Activated naive CD8-positive, alpha-beta T cell treated with anti-CD3 and anti-CD28 coated beads, Interleukin-2, amount 50 U/mL, for 16 hours (primary cell): ENCODE data around the gene COL4A5.
"Not testable (repeated sequence)": the region's sequence is repeated elsewhere in the genome, so short reads cannot be mapped to it uniquely, and the experiment has no call there.

Experiments
- DNase-seq: peaks from one replicate; pipeline ENCODE4 v3.0.0-alpha.2; 2020; ENCODE audit warnings: low read depth, low spot score

Gene COL4A5

DNA sequence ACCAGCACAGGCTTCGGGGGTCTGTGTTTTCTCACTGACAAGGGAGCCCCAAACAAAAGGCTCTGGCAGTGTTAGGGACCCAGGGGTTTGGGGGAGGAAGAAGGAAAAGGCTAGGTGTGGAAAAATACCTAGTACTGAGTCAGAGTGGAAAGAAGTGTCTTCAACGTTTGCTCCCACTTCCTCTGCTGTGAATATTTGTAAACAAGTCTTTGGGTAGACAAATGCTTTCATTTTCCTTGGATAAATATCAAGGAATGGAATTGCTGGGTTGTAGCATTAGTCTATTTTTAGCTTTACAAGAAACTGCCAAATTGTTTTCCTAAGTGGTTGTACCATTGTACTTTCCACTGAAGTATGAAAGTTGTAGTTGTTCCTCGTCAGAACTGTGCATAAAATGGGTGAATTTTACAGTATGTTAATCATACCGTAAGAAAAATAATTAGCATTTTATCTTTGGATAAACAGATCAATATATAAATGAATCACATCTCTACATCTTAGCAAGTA is 17.4 kb downstream of the COL4A5 start:
- no peak for DNase-seq

DNA sequence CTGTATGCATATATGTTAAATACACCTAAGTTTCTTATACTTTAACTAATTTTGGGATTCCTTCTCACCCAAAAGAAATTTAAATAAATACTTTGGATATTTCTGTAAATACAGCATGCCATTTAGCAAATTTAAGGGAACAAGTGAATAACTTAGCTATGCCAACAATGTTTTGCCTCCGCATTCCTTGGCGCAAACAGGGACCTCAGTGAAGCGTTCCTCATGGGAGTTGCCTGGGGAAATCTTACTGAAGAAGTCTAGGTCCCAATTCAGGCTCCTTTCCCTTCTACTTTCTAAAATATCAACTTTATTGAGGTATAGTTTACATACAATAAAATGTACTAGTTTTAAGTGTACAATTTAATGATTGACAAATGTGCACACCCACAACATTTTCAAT is 25.0 kb downstream of the COL4A5 start:
- DNase-seq: no peak

DNA sequence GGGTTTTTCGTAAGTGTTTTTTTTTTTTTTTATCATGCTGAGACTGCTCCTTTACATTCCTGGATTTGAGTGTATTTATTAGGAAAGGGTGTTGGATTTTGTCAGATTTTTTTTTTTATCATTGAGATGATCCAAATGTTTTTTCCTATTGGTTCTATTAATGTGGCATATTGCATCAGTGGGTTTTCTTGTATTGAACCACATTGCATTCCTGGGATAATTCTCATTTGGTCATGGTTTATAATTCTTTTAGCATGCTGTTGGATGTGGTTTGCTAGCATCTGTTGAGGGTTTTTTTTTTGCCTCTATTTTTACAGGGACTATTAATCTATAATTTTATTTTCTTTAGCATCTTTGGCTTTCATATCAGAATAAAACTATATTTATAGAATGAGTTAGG is 28.8 kb downstream of the COL4A5 start:
- DNase-seq: no peak

DNA sequence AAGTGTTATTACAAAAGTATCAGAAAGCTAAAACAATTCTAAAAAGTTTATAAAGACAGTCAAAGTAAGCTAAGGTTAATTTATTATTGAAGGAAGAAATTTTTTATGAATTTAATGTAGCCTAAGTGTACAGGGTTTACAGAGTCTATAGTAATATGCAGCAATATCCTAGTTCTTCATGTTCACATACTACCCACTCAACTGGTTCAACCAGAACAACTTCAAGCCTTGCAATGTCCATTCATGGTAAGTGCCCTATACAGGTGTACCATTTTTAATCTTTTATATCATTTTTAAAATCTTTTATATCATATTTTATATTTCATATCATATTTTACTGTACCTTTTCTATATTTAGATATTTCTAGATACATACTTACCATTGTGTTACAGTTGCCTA is 34.3 kb downstream of the COL4A5 start:
- no peak for DNase-seq

DNA sequence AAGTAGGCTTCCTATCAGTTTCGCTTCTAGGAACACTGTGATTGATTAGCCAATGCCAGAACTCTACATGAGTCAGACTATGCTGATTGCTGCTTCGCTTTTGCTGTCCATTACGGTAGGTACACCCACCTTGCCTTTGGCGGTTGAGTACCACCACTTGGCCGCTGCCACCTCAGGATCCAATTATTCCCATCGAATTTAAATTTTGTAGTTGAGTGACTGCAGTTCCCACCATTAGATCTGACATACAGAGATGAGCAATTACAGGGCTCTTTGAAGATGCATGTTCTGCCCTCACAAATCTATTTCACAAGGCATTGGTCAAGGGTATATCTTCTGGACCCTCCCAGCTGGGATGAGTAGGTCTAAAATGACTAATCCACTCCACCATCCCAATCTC is 41.9 kb downstream of the COL4A5 start:
- DNase-seq: not testable (repeated sequence)

DNA sequence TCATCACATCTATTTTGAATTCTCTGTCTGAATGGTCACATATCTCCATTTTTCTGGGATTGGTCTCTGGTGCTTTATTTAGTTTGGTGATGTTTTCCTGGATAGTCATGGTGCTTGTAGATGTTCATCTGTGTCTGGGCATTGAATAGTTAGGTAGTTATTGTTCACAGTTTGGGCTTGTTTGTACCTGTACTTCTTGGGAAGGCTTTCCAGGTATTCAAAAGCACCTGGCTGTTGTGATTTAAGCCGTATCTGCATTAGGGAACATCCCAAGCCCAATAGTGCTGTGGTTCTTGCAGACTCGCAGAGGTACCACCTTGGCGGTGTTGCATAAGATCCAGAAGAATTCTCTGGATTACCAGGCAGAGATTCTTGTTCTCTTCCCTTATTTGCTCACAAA is 44.6 kb downstream of the COL4A5 start:
- no peak for DNase-seq

DNA sequence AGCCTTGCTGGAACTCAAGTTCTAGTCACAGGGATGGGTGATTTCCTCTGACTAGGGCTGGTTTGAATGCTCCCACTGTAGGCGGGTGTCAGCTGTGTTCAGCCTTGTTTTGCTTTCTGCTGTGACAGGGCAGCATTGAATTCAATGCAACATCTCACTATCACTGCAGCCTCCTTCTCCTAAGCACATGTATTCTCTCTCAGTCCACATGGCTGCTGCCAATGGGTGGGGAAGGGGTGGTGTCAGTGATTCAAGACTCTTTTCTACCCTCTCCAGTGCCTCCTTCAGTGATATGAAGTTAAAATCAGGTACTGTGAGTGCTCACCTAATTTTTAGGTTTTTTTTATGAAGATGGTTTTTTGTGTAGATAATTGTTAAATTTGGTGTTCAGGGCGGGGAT is 46.3 kb downstream of the COL4A5 start:
- DNase-seq: no peak

DNA sequence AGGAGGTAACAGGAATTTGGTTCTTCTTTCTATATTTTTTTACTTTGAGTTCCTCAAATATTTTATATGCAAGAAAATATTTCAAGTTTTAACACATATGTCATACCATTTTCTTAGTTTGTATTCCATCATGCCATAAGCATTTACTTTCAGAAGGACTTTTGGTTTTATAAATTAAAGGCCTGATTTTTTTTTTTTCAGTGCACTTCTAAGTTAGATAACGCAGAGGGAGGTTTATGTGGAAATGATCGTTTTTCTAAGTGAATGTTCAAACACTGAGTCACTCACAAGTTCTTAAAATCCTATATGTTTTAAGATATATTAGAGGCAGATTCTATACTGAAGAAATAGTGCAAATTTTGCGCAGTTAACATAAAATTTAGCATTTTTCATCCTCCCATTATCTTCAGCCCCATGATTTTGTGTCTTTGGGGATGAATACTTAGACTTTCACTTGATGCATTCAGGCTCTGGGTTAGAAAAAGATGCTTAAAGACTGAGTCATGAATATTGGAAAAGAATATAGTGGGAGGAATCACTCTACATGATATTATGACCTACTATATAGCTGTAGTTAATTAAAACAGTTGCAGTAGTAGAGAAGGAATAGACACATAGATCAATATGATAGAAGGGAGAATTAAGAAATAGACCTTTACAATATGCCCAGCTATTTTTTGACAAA is 54.9 kb downstream of the COL4A5 start:
- DNase-seq: no peak

DNA sequence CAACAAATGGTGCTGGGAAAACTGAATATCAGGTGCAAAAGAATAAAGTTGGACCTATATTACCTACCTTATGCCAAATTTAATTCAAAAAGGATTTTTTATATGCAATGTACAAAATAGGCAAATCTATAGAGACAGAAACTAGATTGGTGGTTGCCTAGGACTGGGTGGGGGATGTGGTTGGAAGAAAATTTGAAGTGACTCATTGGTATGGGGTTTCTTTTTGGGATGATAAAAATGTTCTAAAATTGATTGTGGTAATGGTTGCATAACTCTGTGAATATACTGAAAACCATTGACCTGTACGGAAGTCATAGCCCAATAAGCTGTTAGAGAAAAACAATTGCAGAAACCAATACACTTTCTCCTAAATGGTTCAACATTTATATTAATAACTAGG is 72.1 kb downstream of the COL4A5 start:
- DNase-seq: no peak

DNA sequence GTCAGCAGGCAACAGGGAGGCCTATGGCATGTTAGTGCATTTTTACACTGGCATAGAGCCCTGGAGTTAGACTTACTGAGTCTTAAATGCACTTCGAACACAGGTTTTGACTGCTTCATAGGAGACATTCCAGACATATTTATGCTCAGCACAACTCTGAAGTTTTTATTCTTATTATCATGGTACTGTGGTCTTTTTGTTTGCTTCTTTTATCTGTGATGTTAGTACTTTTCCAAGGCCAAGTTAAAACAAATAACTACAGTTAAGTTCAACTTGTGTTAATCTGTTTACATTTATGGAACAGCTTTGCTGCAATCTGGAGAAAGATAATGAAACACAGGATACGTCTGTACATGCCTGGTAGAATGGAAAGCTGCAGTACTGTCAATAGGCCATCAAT is 76.5 kb downstream of the COL4A5 start:
- no peak for DNase-seq

DNA sequence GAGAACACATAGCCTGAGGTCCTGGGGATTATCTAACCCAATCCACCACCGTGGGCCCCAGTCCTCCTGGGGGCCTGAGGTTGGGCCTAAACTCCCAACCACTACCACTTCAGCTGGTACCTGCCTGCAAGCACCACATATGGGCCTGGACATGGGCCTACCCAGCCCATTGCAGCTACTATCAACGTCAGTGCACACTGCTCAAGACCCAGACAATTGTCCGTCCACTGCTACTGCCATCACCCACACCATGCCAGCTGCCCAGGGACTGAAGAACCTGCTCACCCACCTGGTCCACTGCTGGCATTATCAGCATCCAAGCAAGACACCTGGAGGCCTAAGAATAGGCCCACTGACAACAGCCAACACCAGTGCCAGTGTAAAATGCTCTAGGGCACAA is 88.1 kb downstream of the COL4A5 start:
- DNase-seq: no peak

DNA sequence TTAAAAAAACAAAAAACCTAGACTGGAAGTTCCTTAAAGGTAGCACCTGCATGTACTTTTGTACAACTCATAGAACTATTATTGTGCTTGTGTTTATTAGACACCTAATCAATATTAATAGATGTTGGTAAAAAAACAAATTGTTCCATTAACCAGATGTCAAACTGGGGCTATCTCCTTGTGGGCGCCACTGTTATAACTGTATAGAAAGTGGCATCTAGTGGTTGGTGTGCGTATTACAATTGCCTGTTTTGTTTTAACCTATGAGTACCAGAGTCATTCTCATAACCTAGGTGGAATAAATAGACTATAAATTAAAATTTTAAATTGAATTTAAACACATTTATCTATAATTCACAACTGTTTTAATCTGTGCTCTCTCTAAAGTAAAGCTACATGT is 97.4 kb downstream of the COL4A5 start:
- DNase-seq: no peak

DNA sequence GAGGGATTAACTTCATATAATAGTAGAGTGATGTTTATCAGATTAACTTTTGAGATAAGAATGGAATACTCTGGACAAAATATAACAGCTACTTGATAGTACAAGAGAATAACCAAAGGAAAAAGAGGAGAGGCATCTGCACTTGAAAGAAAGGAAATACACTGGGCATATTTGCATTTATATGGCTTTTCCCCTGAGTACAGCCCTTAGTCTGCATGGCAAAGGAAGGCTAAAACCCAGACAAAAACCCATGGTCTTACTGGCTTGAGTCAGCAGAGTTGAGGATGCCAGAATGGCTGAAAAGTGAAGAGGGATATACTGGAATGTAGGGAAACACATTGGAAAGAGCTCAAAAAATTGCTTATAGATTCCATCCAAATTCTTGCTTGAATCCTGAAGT is 101.6 kb downstream of the COL4A5 start:
- DNase-seq: no peak

DNA sequence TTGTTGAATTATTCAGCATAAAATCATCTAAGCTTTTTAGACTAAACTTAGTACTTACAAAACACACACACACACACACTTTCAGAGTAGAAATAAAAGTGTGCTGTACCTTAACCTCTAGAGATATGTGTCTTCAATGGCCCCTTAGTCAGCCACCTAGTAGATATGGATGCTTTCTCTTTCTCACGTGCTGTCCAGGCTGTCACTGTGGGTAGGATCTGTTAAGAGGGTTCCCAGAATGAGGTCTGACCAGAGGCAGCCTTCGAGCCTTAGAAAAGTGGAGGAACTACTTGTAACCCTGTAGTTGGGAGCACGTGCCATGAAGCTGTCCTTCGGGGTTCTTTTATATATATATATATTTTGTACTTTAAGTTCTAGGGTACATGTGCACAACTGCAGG is 117.9 kb downstream of the COL4A5 start:
- no peak for DNase-seq

DNA sequence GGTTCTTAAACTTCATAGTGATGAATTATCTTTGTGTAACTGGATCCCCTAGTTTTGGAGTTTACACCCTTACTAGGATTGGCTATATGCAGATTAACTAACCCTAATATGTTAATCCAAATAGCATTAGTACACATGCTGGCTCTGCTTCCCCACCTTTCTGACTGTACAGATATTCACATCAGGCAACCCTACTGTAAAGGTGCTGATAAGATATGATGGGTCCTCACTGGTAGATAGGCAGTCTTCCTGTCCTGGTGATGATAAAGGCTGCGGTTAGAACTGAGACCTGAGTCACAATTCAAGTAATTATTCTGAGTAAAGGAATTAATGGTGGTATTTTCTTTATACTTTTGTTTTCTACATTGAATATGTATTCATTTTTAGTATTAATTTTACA is 118.6 kb downstream of the COL4A5 start:
- no peak for DNase-seq

DNA sequence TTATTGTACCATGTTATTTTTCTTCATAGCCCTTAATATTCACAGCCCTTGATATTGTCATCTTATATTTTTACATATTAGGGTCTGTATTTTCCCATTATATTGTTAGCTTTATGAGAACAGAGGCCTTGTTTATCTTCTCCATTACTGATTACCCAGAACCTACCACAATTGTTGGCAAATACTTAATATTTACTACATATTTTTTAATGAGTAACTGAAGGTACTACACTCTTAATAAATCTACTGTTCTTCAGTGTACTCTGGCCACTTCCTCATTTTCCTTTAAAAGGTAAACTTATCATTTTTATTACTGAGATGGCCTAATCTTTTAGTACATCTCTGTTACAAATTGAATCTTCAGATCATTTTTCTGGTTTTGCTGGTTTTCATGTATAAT is 133.5 kb downstream of the COL4A5 start:
- DNase-seq: no peak

DNA sequence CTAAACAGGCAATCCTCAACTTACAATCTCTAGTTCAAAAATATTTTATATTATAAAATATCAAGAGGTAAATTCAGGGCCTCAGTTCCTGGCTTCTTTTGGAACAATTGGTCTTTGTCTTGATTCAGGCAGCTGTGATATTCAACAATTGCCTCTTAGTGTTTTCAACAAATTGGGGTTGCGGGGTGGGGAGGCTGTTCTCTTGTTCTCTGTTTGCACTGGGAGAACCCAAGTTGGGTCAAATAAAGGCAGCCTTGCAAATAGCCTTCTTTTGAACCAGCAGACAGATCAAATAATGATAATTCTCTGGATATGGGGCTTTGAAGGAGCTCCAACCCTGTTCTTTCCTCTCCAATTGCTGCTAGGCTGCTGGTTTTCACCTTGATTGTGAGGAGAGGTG is 142.5 kb downstream of the COL4A5 start:
- no peak for DNase-seq

DNA sequence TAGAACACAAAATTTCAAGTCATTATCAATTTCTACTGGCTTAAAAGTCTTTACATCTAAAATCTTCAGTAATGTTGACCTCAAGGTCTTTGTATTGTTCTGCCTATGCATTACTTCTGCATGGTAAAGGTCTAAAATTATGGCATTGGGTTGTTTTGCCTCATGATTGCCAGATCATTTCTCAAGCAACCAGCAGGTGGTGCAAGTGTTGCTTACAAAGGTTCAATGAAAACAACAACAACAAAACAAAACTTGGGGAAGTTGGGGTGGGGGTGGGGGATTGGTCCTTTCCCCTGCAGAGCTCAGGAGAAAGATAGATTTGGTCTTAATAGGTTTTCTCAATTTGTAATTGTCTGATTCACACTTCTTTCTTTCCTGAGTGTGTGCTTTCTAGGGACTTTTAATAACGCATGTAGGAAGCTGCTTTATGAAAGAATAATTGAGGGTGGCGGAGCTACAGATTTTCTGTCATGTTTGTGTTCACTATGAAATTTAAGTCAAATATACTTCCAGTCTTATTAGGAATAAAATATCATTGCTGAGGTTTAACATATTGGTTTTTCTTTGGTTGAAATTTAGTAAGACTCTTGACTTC is 145.1 kb downstream of the COL4A5 start:
- DNase-seq: no peak

DNA sequence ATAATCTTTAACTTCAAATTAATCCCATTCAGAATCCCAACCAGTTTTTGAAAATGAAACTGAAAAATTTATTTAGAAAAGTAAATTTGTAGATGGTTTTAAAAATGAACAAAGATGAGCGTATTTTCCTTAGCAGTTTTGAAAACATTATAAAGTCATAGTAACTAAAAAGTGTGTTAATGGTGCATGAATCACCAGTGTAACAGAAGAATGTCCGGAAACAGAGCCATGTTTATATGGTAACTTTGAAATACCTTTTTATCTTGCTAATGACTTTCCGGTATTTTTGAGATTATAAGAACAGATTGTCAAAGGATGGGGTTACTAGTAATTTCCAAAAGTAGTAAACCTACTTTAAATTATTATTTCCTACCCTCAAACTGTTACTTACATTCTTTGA is 150.9 kb downstream of the COL4A5 start:
- no peak for DNase-seq

DNA sequence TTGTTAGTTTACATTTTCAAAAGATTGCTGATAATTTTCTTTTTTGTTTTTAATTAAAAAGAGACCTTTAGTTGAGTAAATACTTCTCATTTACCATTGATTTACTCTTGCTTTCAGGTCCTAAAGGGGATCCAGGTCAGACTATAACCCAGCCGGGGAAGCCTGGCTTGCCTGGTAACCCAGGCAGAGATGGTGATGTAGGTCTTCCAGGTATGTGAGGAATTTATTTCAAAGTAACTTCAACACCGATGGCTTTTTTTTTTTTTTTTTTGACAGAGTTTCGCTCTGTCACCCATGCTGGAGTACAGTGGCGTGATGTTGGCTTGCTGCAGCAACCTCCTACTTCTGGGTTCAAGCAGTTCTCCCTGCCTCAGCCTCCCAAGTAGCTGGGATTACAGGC is 161.6 kb downstream of the COL4A5 start:
- DNase-seq: no peak

DNA sequence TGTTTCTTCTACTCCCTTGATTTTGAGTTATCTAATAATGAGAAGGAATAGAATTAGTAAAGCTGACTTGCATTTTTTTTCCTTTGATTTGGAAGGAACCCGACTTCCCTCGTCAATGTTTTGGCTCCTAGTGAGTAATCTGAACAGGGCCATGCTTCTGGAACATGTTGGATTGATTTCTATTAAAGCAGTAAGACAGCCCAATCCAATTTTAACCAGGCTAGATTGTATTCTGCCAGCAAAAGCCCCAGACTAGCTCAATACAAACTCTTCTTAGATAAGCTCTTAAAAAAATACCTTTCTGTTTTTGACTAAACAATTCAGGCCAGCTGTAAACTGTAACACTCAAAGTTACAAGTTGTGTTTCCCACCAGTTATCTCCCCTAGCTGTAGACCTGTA is 170.5 kb downstream of the COL4A5 start:
- no peak for DNase-seq

DNA sequence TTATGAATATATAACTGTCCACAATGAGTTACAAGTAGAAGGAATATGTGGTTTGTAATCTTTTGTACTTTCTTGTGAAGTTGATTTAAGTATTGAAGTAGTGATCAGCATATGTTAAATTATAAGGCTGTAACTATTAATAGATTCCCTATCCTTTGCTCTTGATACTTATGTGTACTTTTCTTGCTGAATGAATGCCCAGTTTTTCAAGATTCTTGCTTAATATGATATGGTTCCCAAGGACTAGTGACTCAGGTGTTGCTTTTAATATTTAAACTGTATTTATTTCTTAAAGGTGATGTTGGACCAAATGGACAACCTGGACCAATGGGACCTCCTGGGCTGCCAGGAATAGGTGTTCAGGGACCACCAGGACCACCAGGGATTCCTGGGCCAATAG is 175.0 kb downstream of the COL4A5 start:
- DNase-seq: no peak

DNA sequence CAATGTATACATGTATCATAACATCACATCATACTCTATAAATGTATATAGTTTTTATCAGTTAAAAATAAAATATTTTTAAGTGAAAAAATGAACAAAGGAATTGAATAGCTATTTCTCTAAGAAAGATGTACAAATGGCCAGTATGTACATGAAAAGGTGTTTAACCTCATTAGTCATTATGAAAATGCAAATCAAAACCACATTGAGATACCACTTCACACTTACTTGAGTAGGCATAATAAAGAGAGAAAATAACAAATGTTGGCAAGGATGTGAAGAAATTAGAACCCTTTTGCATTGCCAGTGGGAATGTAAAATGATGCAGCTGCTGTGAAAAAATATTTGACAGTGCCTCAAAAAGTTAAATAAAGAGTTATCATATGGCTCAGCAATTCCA is 201.2 kb downstream of the COL4A5 start:
- no peak for DNase-seq
